ENCODE results near the gene TASOR.
"Not testable (repeated sequence)": the region's sequence is repeated elsewhere in the genome, so short reads cannot be mapped to it uniquely, and the experiment has no call there.

TASOR gene, protein sequence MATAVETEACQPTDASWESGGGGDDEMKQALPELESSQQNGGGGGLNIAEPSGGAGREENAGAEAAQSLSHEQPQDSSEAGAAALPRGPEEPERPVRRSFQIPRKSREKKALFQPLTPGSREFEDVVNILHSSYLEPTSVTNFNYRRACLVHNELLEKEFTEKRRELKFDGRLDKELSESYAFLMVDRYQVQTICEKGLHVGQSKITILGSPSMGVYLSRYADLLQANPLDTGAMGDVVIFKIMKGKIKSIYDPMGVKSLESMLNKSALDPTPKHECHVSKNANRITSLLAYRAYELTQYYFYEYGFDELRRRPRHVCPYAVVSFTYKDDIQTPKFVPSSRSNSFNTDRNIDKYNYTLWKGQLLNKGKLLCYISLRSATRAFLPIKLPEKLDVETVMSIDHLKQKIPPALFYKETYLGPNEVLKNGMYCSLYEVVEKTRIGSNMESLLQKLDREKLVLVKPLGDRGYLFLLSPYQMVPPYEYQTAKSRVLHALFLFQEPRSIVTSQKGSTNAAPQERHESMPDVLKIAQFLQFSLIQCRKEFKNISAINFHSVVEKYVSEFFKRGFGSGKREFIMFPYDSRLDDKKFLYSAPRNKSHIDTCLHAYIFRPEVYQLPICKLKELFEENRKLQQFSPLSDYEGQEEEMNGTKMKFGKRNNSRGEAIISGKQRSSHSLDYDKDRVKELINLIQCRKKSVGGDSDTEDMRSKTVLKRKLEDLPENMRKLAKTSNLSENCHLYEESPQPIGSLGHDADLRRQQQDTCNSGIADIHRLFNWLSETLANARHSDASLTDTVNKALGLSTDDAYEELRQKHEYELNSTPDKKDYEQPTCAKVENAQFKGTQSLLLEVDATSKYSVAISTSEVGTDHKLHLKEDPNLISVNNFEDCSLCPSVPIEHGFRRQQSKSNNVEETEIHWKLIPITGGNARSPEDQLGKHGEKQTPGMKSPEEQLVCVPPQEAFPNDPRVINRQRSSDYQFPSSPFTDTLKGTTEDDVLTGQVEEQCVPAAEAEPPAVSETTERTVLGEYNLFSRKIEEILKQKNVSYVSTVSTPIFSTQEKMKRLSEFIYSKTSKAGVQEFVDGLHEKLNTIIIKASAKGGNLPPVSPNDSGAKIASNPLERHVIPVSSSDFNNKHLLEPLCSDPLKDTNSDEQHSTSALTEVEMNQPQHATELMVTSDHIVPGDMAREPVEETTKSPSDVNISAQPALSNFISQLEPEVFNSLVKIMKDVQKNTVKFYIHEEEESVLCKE (N-terminal part only)

DNA sequence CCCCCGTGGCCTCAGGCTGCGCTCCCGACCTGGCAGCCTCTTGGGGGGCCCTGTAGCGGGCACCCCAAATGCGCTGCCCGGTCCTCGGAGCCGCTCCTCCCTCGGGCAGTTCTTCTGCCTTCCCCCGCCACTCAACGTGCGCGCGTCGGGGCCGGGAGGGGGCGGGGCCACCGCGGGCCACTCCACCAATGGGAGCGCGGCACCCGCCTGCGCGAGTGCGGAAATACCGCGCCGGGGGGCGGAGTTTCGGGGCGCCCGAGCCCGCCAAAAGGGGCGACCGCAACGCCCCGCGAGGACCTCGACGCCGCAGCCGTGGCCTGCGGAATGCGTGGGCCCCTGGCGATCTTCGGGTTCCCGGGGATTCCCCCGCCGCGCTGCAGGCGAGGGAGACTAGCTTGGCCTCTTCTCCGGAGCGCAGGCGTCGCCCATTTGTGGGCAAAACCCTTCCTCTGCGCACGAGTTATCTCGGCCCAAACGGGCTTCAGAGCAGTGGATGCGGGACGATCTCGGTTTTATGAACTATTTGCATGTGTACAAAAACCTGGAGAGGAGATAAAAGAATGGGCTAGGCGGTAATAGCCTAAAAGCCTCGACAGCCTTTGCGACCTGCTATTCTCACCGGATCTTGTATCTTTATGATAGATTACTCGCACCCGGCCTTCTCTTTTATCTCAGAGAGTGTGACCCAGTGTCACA is at the start of gene TASOR:
TASOR (minus strand) TSS at position 144 of the 696 bp plus-strand sequence. CDS start 259 bp downstream, outside the sequence.
- peak; percentile 34 for DNase-seq

DNA sequence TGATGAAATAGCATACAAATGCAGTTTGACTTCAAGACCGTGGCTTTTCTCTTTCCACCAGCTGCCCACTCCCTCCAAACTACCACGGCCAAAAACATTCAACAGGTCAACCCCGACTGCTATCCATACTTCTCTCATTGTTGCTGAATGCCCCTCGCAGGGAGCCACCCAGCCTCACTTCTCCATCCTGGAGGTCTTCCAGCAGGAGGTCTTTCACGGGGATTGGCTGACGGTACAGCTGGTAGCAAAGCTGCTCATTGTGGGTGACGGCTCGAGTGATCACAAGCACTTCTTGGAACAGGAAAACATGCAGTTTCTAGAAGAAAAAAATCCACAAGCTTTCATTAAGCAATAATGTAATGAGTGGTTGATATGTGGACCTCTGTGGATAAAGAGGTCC is 49.0 kb upstream of the TASOR start:
- no peak for DNase-seq

DNA sequence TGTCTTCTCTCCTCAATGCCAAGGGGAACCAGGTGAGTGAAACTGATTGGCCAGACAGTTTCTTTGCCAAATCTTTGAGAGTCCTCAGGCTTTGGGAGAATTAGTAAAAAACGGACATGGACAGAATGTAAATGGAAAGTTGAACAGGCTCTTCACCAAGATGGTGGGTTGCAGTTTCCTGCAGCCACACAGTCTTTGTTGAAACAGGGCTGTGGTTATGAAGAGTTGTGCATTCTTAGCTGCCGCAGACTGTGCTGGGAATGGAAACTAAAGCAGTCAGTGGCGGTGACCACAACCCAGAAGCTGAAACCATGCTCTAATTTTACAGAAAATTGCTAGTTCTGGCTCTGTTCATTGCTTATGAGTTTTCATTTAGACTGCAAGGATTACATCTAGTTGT is 42.1 kb upstream of the TASOR start:
- no peak for DNase-seq

DNA sequence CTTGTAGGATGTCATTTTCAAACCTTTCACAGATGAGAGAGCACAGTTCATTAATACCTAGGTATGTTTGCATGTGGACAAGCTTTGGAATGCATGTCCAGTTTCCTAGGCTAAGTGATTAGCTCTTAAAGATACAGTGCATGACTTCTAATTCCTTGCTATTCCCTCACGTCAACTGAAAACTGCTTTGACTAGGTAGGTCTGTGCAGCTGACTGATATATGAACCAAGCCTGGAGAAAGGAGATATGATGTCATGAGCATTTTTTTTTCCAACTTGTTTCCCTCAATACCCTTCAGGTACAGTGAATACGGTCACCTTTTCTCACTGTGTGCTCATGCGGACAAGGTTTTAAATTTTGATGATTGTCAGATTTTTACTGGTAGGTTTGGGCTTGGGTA is 41.6 kb upstream of the TASOR start:
- DNase-seq = no peak

DNA sequence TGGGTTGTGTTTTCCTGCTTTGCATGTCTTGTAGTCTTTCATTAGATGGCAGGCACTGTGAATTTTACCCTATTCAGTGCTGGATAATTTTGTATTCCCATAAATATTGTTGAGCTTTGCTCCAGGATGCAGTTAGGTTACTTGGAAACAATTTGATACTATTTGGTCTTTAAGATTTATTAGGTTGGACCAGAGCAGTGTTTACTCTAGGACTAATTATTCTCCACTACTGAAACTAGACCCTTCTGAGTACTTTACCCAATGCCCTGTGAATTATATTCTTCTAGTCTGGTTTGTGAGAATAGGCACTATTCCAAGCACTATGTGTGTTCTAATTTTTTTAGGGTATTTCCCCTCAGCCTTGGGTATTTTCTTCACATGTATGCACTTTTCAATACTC is 37.8 kb upstream of the TASOR start:
- DNase-seq = no peak

DNA sequence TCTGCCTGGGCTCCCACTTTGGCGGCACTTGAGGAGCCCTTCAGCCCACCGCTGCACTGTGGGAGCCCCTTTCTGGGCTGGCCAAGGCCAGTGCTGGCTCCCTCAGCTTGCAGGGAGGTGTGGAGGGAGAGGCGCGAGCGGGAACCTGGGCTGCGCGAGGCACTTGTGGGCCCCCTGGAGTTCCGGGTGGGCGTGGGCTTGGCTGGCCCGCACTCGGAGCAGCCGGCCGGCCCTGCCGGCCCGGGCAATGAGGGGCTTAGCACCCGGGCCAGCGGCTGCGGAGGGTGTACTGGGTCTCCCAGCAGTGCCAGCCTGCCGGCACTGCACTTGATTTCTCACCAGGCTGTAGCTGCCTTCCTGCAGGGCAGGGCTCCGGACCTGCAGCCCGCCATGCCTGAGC is 35.7 kb upstream of the TASOR start:
- DNase-seq = not testable (repeated sequence)

DNA sequence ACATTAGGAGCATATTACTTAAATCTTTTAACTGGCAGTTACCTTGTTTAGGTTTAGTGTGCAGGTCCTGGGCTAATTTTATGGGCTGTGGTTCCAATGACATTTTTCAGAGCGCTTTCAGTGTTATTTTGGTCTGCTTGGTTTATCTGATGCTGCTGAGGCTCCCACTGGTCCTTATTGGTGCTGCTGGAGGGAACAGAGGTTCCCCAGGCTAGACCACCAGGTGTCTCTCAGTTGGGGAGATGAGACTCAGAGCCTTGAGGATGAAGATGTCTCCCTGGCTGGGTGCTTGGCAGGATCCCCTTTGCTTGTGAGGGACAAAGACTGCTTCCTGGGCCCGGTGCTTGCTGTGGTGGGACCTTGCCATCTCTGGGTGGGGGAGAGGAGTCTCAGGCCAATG is 28.3 kb upstream of the TASOR start:
- no peak for DNase-seq

DNA sequence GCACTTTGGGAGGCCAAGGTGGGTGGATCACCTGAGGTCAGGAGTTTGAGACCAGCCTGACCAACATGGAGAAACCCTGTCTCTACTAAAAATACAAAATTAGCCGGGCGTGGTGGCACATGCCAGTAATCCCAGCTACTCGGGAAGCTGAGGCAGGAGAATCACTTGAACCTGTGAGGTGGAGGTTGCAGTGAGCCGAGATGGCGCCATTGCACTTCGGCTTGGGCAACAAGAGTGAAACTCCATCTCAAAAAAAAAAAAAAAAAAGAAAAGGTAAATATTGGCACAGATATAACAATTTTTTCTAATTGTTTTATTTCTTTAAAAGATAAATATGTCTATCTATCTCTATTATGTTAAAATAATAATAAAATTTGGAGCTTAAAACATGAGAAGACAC is 24.3 kb upstream of the TASOR start:
- DNase-seq = not testable (repeated sequence)

DNA sequence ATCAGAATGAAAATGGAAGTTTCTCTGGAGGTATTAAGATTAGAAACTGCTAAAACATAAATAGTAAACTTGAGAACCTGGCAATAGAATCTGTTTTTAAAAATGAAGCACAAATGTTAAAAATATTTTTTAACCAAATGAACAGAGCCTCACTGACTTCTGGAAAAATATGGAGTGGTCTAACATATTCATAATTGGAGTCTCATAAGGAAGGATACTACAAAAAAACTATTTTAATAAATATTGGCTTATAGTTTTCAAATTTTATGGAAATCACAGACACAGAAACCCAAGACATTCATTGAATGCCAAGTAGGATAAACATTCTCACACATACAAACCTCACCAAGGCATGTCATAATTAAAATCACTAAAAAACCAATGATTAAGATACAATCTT is 23.6 kb upstream of the TASOR start:
- DNase-seq = no peak

DNA sequence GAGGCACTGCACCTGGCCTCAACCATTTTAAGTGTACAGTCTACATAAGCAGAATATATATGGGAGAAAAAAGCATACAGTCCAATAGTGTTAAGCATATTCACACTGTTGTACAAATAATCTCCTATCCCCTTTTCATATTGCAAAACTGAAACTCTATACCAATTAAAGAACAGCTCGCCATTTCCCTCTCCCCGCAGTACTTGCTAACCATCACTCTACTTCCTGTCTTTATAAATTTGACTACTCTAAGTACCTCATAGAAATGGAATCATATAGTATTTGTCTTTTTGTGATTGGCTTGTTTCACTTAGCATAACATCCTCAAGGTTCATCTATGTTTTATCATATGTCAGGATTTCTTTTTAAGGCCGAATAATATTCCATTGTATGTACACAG is 21.6 kb upstream of the TASOR start:
- DNase-seq = no peak

DNA sequence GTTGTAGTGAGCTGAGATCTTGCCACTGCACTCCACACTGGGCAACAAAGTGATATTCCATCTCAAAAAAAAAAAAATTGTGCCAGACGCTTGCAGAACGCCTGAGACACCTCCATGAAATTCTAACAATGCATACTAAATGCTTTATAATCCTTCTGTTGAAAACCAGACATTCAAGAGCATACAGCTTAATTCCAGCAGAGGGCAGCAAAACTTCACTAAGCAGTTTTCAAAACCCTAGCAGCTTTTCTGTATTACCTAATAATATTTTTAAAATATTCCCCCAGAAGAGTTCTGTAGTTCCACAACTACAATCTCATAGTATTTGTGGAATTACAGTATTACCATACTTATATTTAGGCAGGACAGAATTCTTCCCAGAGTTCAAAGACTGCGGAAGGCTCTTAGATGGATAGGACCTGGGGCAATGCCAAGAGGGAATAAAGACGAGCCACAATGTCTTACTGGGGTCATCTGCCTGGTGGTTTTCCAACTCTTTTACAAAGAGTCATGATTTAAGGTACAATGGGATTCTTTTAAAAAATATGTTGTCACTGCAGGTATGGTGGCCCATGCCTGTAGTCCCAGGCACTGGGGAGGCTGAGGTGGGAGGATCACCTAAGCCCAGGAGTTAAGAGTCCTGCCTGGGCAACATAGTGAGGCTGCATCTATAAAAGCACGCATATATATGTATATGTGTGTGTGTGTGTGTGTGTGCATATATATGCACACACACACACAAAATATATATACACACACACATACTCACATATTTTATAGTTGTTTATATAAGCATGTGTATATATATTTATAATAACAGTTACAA is 19.6 kb upstream of the TASOR start:
- DNase-seq = peak; percentile 65

DNA sequence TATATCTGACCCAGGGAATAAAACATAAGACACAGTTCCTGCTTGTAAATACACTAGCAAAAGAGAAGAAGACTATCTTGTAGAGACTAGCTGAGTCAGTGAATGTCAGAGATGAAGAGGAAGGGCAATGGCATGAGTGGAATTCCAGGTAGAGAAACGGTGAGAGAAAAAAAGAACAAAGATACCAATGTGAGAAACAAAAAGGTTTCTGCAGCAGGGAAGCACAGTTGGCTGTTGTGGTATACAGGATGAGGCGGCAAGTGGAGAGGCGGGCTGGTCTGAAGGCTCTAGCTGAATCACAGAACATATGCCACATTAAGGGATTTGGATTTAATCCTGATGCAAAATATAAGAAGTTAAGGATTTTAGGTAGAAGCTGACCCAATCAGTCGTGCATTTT is 17.1 kb upstream of the TASOR start:
- no peak for DNase-seq

DNA sequence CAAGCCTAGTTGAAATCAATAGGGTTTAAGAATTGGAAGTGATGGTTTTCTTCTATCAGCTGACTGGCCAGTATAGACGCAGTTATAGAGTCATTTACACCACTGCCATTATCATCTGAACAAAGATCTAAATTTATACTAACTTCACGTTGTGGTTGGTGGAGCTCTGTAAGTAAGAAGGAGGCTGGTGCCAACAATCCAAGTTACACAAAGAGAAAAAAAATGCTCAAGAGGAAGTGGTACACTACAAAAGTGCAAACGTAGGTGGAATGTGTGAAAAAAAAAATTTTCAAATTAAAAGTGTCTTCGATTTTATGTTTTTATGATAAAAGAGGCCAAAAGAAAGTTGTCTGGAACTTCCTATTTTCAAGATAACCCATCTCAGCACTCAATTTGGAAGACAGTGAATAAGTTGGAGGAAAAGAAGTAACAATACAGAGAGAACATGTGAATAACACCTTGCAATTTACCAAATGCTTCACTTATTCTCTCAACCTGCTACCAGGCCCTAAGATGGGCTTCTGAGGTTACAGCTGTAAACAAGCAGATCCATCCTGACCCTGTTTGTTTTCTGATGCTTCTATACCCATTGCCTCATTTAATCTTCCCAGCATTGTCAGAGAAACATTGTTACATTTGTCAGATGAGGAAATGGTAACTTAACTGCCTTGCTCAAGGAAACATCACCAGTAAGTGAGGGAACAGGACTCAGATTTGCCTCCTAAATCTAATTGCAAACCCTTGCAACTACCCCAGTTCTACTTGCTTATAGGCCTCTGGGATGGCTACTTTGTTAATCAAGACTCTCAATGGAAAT is 12.0 kb upstream of the TASOR start:
- no peak for DNase-seq

DNA sequence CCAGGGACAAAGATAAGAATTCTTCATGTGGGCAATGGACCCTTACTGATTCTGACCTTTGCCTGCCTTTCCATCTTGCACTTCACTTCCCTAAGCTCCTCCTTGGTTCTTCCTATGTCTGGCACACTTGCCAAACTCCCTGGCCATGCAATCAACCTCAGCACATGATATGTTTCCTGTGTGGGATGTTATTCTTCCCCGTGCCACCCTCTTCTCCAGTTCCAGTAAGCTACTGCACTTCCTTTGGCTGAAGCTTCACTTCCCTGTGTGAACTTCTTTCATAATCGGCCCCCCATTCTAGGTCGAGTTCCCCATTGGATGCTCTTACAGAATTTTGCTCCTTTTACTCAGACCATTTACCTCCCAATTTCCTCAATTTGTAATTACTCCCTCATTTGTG is 10.7 kb upstream of the TASOR start:
- DNase-seq = no peak

DNA sequence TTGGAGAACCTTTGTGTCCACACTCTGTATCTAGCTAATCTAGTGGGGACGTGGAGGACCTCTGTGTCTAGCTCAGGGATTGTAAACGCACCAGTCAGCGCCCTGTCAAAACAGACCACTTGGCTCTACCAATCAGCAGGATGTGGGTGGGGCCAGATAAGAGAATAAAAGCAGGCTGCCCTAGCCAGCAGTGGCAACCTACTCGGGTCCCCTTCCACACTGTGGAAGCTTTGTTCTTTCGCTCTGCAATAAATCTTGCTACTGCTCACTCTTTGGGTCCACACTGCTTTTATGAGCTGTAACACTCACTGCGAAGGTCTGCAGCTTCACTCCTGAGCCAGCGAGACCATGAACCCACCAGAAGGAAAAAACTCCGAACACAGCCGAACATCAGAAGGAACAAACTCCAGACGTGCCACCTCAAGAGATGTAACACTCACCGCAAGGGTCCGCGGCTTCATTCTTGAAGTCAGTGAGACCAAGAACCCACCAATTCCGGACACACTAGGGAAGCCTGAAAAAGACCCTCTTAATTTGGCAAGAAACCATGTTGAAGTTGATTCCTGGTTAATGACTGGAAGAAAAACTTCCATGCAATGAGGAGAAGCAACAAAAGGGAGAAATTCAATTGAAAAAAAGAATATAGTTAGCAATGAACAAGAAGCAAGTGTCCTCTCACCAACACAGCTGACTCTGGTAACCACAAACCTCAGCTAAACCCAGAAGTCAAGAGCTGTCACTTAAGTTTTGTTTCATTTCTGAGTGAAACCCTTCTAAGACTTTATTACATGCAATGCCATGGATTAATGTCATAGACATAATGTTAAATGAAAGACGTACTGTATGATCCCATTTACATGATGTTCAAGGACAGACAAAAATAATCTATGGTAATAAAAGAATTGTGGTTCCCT is 9.7 kb upstream of the TASOR start:
- not testable (repeated sequence) for DNase-seq

DNA sequence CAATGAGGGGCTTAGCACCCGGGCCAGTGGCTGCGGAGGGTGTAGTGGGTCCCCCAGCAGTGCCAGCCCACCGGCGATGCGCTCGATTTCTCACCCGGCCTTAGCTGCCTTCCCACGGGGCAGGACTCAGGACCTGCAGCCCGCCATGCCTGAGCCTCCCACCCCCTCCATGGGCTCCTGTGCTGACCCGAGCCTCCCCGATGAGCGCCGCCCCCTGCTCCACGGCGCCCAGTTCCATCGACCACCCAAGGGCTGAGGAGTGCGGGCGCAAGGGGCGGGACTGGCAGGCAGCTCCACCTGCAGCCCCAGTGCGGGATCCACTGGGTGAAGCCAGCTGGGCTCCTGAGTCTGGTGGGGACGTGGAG is 8.9 kb upstream of the TASOR start:
- DNase-seq = not testable (repeated sequence)

DNA sequence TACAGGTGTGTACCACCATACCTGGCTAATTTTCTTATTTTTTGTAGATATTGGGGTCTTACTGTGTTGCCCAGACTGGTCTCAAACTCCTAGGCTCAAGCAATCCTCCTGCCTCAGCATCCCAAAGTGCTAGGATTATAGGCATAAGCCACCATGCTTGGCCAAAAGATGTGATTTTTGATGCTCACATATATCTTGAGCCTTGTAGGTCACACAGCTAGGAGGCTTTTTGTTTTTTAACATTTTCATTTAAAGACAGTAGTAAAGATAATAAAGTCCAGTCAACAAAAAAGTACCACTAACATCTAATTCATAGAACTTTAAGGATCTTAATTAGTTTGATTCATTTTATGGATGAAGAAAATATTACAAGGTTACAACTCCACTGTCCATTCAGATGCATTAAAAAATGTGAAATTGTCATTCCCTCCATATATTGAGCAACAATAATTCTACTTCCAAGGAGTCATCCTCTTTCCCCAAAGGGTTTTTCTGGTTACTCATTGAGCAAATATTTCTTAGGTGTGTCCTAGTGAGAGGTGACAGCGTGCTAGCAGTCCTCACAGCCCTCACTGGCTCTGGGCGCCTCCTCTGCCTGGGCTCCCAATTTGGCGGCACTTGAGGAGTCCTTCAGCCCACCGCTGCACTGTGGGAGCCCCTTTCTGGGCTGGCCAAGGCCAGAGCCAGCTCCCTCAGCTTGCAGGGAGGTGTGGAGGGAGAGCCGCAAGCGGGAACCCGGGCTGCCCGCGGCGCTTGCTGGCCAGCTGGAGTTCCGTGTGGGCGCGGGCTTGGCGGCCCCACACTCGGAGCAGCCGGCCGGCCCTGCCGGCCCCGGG is 8.3 kb upstream of the TASOR start:
- DNase-seq = no peak

DNA sequence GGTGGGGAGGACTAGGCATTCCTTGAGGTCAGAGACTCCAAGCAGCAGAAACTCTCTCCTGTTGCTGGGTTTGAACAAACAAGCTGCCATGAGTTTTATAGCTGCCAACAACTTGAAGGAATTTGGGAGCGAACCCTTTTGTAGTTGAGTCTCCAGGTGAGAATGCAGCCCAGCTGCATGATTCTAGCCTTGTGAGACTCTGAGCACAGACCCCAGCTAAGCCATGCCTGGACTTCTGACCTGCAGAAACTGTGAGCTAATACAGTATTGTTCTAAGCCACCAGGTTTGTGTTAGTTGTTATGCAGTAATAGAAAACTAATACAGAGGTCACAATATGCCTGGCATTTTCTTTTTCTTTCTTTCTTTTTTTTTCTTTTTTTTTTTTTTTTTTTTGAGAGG is 6.2 kb upstream of the TASOR start:
- DNase-seq = no peak

DNA sequence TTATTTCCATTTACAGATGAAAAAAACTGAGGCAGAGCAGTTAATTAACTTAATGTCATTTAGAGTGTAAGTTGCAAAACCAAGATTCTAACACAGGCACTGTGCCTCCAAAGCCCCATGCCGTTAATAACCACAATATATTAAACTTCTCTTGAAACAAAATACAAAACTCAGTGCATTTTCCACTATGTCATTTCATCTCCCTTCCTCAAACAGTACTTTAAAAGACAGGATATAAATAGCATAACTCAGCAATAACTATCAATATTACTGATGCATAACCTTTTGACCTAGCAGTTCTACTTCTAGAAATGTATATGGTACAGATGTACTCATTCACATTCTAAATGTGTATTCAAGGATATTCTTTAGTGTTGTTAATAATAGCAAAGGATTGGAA is 5.1 kb upstream of the TASOR start:
- no peak for DNase-seq
